Hepatocyte (in vitro differentiated cells): ENCODE data around the gene EYS. TPM values are rescaled to one million over a fixed set of nuclear protein-coding genes. Genes with fewer than 3 reads are reported as not detected.

Source experiments
- DNase-seq: peaks from one replicate; pipeline ENCODE4 v3.0.0-alpha.2; 2016; ENCODE audit warnings: low spot score
- H2AFZ ChIP-seq: fragments of 200-600 bp; sonication (generic); 2 replicates; pipeline ENCODE4 v1.6.0; 2016; ENCODE audit warnings: antibody characterized with exemption, mild to moderate bottlenecking
- H3K27ac ChIP-seq: fragments of 200-600 bp; sonication (generic); 2 replicates; pipeline ENCODE4 v1.5.1; 2016; ENCODE audit warnings: mild to moderate bottlenecking
- H3K27me3 ChIP-seq: fragments of 200-600 bp; sonication (generic); 2 replicates; pipeline ENCODE4 v1.6.1; 2016
- H3K36me3 ChIP-seq: fragments of 200-600 bp; sonication (generic); replicated peaks from 2 replicates; pipeline ENCODE4 v1.5.1; 2016; ENCODE audit warnings: low read depth; ENCODE audit not compliant: insufficient read depth
- H3K4me1 ChIP-seq: fragments of 200-600 bp; sonication (generic); 2 replicates; pipeline ENCODE4 v1.5.1; 2016; ENCODE audit warnings: mild to moderate bottlenecking, moderate library complexity; ENCODE audit not compliant: insufficient read depth
- H3K4me2 ChIP-seq: fragments of 200-600 bp; sonication (generic); 2 replicates; pipeline ENCODE4 v1.6.0; 2016
- H3K4me3 ChIP-seq: fragments of 200-600 bp; sonication (generic); 2 replicates; pipeline ENCODE4 v1.5.1; 2016; ENCODE audit warnings: mild to moderate bottlenecking
- H3K79me2 ChIP-seq: fragments of 200-600 bp; sonication (generic); 2 replicates; pipeline ENCODE4 v1.6.0; 2017; ENCODE audit warnings: mild to moderate bottlenecking
- H3K9me2 ChIP-seq: fragments of 200-600 bp; sonication (generic); replicated peaks from 2 replicates; pipeline ENCODE4 v1.6.0; 2017; ENCODE audit warnings: mild to moderate bottlenecking; ENCODE audit not compliant: insufficient read depth
- H3K9me3 ChIP-seq: fragments of 200-600 bp; sonication (generic); 2 replicates; pipeline ENCODE4 v1.5.1; 2016; ENCODE audit warnings: low read depth, mild to moderate bottlenecking
- H4K20me1 ChIP-seq: fragments of 200-600 bp; sonication (generic); 2 replicates; pipeline ENCODE4 v1.6.0; 2016; ENCODE audit warnings: mild to moderate bottlenecking; ENCODE audit not compliant: insufficient read depth, poor library complexity, severe bottlenecking
- CTCF ChIP-seq: fragments of 200-600 bp; sonication (generic); IDR thresholded peaks from 2 replicates; pipeline ENCODE4 v1.5.1; 2016; ENCODE audit warnings: antibody characterized with exemption, mild to moderate bottlenecking; ENCODE audit not compliant: poor library complexity
- EZH2 ChIP-seq: fragments of 200-600 bp; sonication (generic); IDR thresholded peaks from 2 replicates; pipeline ENCODE4 v1.6.1; 2016; ENCODE audit warnings: antibody characterized with exemption, mild to moderate bottlenecking, borderline replicate concordance
- EZH2phosphoT487 ChIP-seq: fragments of 200-600 bp; sonication (generic); IDR thresholded peaks from one replicate; pipeline ENCODE4 v1.6.1; 2018; ENCODE audit warnings: antibody characterized with exemption, mild to moderate bottlenecking, low read depth, moderate library complexity; ENCODE audit not compliant: unreplicated experiment, severe bottlenecking
- WGBS: methylation state at CpG from one replicate; pipeline ENCODE4 v1.1.6; 2016; ENCODE audit warnings: low lambda C conversion rate; ENCODE audit errors: missing lambda C conversion rate; 5-methylcytosine and 5-hydroxymethylcytosine counted together
- polyA plus RNA-seq: library from polyadenylated mRNA; unstranded; fragments of >200 nt; fragmentation: Nextera tagmentation; extraction: Ambion mirVana; gene quantifications from 2 replicates; pipeline ENCODE4 v1.2.1, GENCODE V29; 2016
- total RNA-seq: library from RNA; depleted of rRNA; stranded (reverse); fragments of >200 nt; gene quantifications from 2 replicates; pipeline ENCODE4 v1.2.3, GENCODE V29; 2014

Gene EYS
- total and polyA plus RNA-seq, 2 experiments from 2014 or later: 0.57 to 0.68 TPM

DNA sequence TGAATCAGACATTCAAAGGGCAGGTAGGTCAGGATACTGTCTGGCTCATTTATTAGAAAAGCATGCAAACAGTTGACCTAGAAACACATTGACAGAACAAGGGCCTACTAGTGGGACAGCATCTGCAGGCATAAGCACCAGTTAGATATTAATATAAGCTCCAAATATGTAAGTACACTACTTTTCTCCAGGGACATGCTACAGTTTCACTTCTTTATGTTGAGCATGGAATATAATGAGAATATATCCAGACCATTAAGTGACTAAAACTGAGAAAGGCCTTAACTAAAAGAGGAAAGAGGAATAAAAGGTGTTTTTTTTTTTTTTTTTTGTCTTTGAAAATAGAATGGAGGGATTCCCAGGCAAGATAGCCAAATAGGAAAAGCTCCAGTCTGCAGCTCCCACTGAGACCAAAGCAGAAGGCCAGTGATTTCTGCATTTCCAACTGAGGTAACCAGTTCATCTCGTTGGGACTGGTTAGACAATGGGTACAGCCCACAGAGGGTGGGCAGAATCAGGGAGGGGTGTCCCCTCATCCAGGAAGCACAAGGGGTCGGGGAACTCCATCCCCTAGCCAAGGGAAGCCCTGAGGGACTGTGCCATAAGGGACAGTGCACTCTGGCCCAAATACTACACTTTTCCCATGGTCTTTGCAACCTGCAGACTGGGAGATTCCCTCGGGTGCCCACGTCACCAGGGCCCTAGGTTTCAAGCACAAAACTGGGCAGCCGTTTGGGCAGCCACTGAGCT lies 1819.8 kb downstream of the EYS start:
- no peak overlapping the region for H3K4me2 ChIP-seq
- H4K20me1 ChIP-seq: no peaks in the 10 kb centered on the region
- H3K27ac ChIP-seq: no peak overlapping the region
- no peak for DNase-seq
- H3K4me1 ChIP-seq: no peaks in the 10 kb centered on the region
- no peaks in the 10 kb centered on the region for H3K9me3 ChIP-seq
- no peaks in the 10 kb centered on the region for H3K27me3 ChIP-seq
- H3K79me2 ChIP-seq: no peaks in the 10 kb centered on the region
- H3K9me2 ChIP-seq: no peaks in the 10 kb centered on the region
- WGBS: 86% methylated on average over 5 of the region's 5 CpGs
- no peaks in the 10 kb centered on the region for H3K36me3 ChIP-seq
- no peak overlapping the region for H3K4me3 ChIP-seq
- no peak for TF ChIP-seq EZH2phosphoT487
- H2AFZ ChIP-seq: no peak overlapping the region

DNA sequence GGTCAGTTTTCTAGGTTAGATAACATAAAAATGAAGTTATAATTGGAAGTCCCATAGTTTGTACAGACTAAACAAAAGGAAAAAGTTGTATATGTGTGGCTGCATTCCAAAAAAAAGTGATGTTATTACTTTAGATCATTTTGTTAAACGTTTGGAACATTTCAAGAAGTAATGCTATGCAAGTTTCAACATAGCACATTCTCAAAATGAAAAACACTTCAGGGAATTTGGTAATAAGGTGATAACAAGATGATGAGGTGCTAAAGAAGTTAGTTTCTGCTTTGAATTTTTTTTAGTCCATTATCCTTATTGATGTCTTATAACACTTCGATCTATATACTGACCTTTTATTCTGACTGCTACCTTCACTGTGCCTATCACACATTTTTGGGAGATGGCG lies 1820.7 kb downstream of the EYS start:
- DNase-seq: no peak
- no peak overlapping the region for H3K4me2 ChIP-seq
- H3K9me3 ChIP-seq: no peaks in the 10 kb centered on the region
- no peaks in the 10 kb centered on the region for H3K9me2 ChIP-seq
- no peak overlapping the region for H2AFZ ChIP-seq
- no peaks in the 10 kb centered on the region for H3K4me1 ChIP-seq
- 66% methylated on average over 3 of the region's 3 CpGs for WGBS
- no peak overlapping the region for H3K27ac ChIP-seq
- no peak overlapping the region for H3K4me3 ChIP-seq
- H3K79me2 ChIP-seq: no peaks in the 10 kb centered on the region
- TF ChIP-seq EZH2phosphoT487: no peak
- TF ChIP-seq CTCF: no peak
- no peak for TF ChIP-seq EZH2
- H3K27me3 ChIP-seq: no peaks in the 10 kb centered on the region
- H4K20me1 ChIP-seq: no peaks in the 10 kb centered on the region
- H3K36me3 ChIP-seq: no peaks in the 10 kb centered on the region

- no peaks in the 10 kb centered on the region for H3K9me2 ChIP-seq
- H3K4me2 ChIP-seq: no peak overlapping the region
- H3K4me3 ChIP-seq: no peak overlapping the region
- H3K27me3 ChIP-seq: no peaks in the 10 kb centered on the region
- H3K4me1 ChIP-seq: no peaks in the 10 kb centered on the region
- no peak overlapping the region for H2AFZ ChIP-seq
- DNase-seq: no peak
- no peaks in the 10 kb centered on the region for H3K9me3 ChIP-seq
- no peak overlapping the region for H3K27ac ChIP-seq
- H3K36me3 ChIP-seq: no peaks in the 10 kb centered on the region
- no peaks in the 10 kb centered on the region for H3K79me2 ChIP-seq
- TF ChIP-seq EZH2phosphoT487 (no peak), CTCF (no peak), EZH2 (no peak)
- H4K20me1 ChIP-seq: no peaks in the 10 kb centered on the region
- WGBS: 92% methylated on average over 6 of the region's 6 CpGs
These were observed 1823.4 kb downstream of the EYS start for GRCh38 chr6:63883597-63883996.

DNA sequence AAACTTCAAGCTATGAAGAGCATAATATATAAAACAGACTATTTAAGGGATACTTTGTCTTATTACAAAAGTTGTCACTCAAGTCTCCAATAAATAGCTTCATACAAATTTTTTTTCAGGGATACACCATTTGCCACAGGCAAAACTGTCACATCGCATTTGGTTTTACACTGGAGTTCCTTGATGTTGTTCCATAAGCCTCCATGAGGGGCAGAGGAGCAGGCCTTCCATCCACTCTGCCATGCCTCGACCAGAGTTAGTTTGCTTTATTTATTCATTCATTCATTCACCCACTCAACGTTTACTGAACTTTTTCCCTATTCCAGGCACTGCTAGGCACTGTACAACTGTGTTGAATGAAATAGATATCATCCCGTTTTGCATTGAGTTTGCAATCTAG lies 1824.8 kb downstream of the EYS start:
- no peak for DNase-seq
- Histone ChIP-seq H3K27me3 (no peaks in the 10 kb centered on the region), H3K79me2 (no peaks in the 10 kb centered on the region), H3K4me1 (no peaks in the 10 kb centered on the region), H3K4me3 (no peak overlapping the region), H3K36me3 (no peaks in the 10 kb centered on the region), H3K9me2 (no peaks in the 10 kb centered on the region), H3K9me3 (no peaks in the 10 kb centered on the region), H2AFZ (no peak overlapping the region), H3K4me2 (no peak overlapping the region), H3K27ac (no peak overlapping the region), H4K20me1 (no peaks in the 10 kb centered on the region)
- no peak for TF ChIP-seq EZH2
- peak; percentile 12 for TF ChIP-seq CTCF
- no peak for TF ChIP-seq EZH2phosphoT487
- 40% methylated on average over 4 of the region's 4 CpGs for WGBS
